LHCN-M2 (cell line): ENCODE measurements around the gene ABI2. TPM values are rescaled to one million over a fixed set of nuclear protein-coding genes. Genes with fewer than 3 reads are reported as not detected.

Source experiments
- DNase-seq: peaks from one replicate; pipeline ENCODE4 v3.0.0-alpha.2; 2012; ENCODE audit warnings: low read depth
- total RNA-seq: library from RNA; depleted of rRNA; stranded (reverse); fragments of >200 nt; gene quantifications from 2 replicates; pipeline ENCODE4 v1.2.3, GENCODE V29; 2014; rRNA removed

Gene ABI2
- total RNA-seq, 1 experiment from 2014 or later, result 40.9 TPM

GRCh38 chr2:203476881-203477280 is 148.7 kb downstream of the ABI2 start:
- no peak for DNase-seq

GRCh38 chr2:203480623-203481022 is 152.4 kb downstream of the ABI2 start:
- no peak for DNase-seq

GRCh38 chr2:203484266-203485112 is 156.3 kb downstream of the ABI2 start:
- peak; percentile 70 for DNase-seq

- DNase-seq, result no peak
These were observed 161.3 kb downstream of the ABI2 start for GRCh38 chr2:203489531-203489930.

GRCh38 chr2:203490391-203490790 is 162.2 kb downstream of the ABI2 start:
- DNase-seq, result no peak

GRCh38 chr2:203492965-203493364 is 164.8 kb downstream of the ABI2 start:
- peak; percentile 28 for DNase-seq

Other genes starting within 250 kb of the ABI2 start
- 24.8 and 26.1 TPM in 2 replicates for gene CYP20A1, start 89.4 kb upstream of the ABI2 start, total RNA-seq
- gene RAPH1, start 206.9 kb downstream of the ABI2 start, total RNA-seq, result 43.1 and 66.0 TPM in 2 replicates